ENCODE results near the gene OR10H5. TPM values are rescaled to one million over a fixed set of nuclear protein-coding genes. Genes with fewer than 3 reads are reported as not detected.

The OR10H5 gene
- polyA plus RNA-seq (2011; rRNA removed) (not detected in 2 replicates), polyA plus RNA-seq (2017; fragmentation: RNase III; extraction: RNeasy Plus Mini Kit Qiagen cat#74134 plus additional on column Dnase treatment) (not detected in 3 replicates), polyA minus RNA-seq (2011; rRNA and poly(A)+ RNA removed) (not detected in 2 replicates)
- polyA plus RNA-seq (2012; cell fraction: cytosol; rRNA removed): not detected in 2 replicates
- polyA plus RNA-seq (2012; cell fraction: nucleus; rRNA removed): not detected in 2 replicates

GRCh38 chr19:15787611-15788155 is at the start of gene OR10H5:
Gene OR10H5, plus strand, starts transcription at chr19:15787661. Its CDS starts 6,388 bp downstream, at chr19:15794049.
- H3K4me1 ChIP-seq: no peaks in the 10 kb centered on the region
- WGBS (ENCODE audit: missing lambda C conversion rate): 11% methylated on average over 6 of the region's 6 CpGs
- H3K4me3 ChIP-seq: no peak within 1 kb of the TSS
- no peak for DNase-seq (ENCODE audit: low read depth in 1 of 2, low spot score in 1 of 2)
- ATAC-seq: no peak
- no peaks in the 10 kb centered on the region for H3K9me3 ChIP-seq
- TF ChIP-seq POLR2AphosphoS2 (conservative IDR thresholded peaks at IDR 0.05; ENCODE audit: low read length) (no peak), FOXS1 (CRISPR knock-in tag; IDR thresholded peaks at IDR 0.05) (no peak), PBX3 (IDR thresholded peaks at IDR 0.05) (no peak), BCL3 (IDR thresholded peaks at IDR 0.05) (no peak), FOSB (CRISPR knock-in tag; IDR thresholded peaks at IDR 0.05) (no peak), NFE2L2 (conservative IDR thresholded peaks at IDR 0.05; ENCODE audit: low read length) (no peak), CBX8 (IDR thresholded peaks at IDR 0.05) (no peak), KDM1A (IDR thresholded peaks at IDR 0.05; ENCODE audit: low read depth) (no peak), HMGXB4 (CRISPR knock-in tag; IDR thresholded peaks at IDR 0.05; ENCODE audit: borderline replicate concordance) (no peak), GATA3 (IDR thresholded peaks at IDR 0.05; ENCODE audit: borderline replicate concordance) (no peak), NPAS2 (CRISPR knock-in tag; IDR thresholded peaks at IDR 0.05; ENCODE audit: borderline replicate concordance) (no peak), E2F6 (IDR thresholded peaks at IDR 0.05; ENCODE audit: borderline replicate concordance, low read depth) (no peak), MYC (IDR thresholded peaks at IDR 0.05; ENCODE audit: borderline replicate concordance, low read length) (no peak)
- ChIA-PET CTCF (interaction anchor here (0.6 kb wide), 1 partner anchor 29 kb away, joined by 3 read pairs; no protein-coding TSS in a partner anchor), POLR2A (no interaction called here)
- H3K27ac ChIP-seq: no peak within 1 kb of the TSS
- H3K4me2 ChIP-seq: no peak within 1 kb of the TSS
- FAIRE-seq: no peak

- POLR2A ChIA-PET: no interaction called here
- no peak within 1 kb of the TSS for H3K27ac ChIP-seq
- no peak for FAIRE-seq
- H3K4me2 ChIP-seq: no peak within 1 kb of the TSS
- TF ChIP-seq BHLHE40 (IDR thresholded peaks at IDR 0.05; ENCODE audit: low read depth, low read length) (no peak), ZSCAN20 (CRISPR knock-in tag; IDR thresholded peaks at IDR 0.05) (no peak), MYC (IDR thresholded peaks at IDR 0.05; ENCODE audit: borderline replicate concordance, low read length) (no peak), EHF (CRISPR knock-in tag; IDR thresholded peaks at IDR 0.05) (no peak), PHF8 (IDR thresholded peaks at IDR 0.05; ENCODE audit: borderline replicate concordance, low read depth) (no peak), SREBF2 (IDR thresholded peaks at IDR 0.05) (no peak), CBX8 (IDR thresholded peaks at IDR 0.05) (no peak), POLR2A (IDR thresholded peaks at IDR 0.05; ENCODE audit: low read length) (no peak), CTCF (IDR thresholded peaks at IDR 0.05) (no peak), TP53 (CRISPR knock-in tag; IDR thresholded peaks at IDR 0.05) (no peak), NFE2L2 (conservative IDR thresholded peaks at IDR 0.05; ENCODE audit: low read length) (no peak), KDM1A (IDR thresholded peaks at IDR 0.05; ENCODE audit: low read depth) (no peak), GATA3 (IDR thresholded peaks at IDR 0.05; ENCODE audit: borderline replicate concordance) (no peak), POLR2AphosphoS2 (conservative IDR thresholded peaks at IDR 0.05; ENCODE audit: low read length) (no peak), MAX (IDR thresholded peaks at IDR 0.05) (no peak), BCL3 (IDR thresholded peaks at IDR 0.05) (no peak)
- CTCF ChIA-PET: no interaction called here
- DNase-seq (ENCODE audit: low read depth in 1 of 2, low spot score in 1 of 2): no peak
- no peak within 1 kb of the TSS for H3K4me3 ChIP-seq
- ATAC-seq: no peak
- peaks cover 3% of the 10 kb centered on the region; the same call in 1 of the 3 replicates for H3K9me3 ChIP-seq
- H3K4me1 ChIP-seq: no peaks in the 10 kb centered on the region
- 41% methylated on average over 4 of the region's 4 CpGs for WGBS (ENCODE audit: missing lambda C conversion rate)
Observed at GRCh38 chr19:15737722-15738121, 49.7 kb upstream of the OR10H5 start, which contains the start of gene OR10H3. Gene OR10H3, plus strand, starts transcription at chr19:15737985. Its CDS starts 3,408 bp downstream, at chr19:15741393.
